Thoracic aorta (tissue), 2 donors: ENCODE measurements around the gene TEKTIP1. TPM values are rescaled to one million over a fixed set of nuclear protein-coding genes. Genes with fewer than 3 reads are reported as not detected.

Experiments used
- ATAC-seq: fragments of 150-250 bp; one replicate; pipeline ENCODE4 v1.8.0; 2017; ENCODE audit warnings: low read depth; ENCODE audit not compliant: insufficient number of reproducible peaks, low FRiP score
- DNase-seq: peaks from one replicate; pipeline ENCODE4 v3.0.0-alpha.2; 2020; ENCODE audit warnings: low spot score
- H3K27ac ChIP-seq, 2 donors: fragments of 200-600 bp; sonication (generic); 1 replicate in 1 of 2; 2 replicates in 1 of 2; pipeline ENCODE4 v1.5.1; 2016; ENCODE audit warnings: mild to moderate bottlenecking in 2 of 2, moderate library complexity in 2 of 2
- H3K27me3 ChIP-seq: fragments of 200-600 bp; sonication (generic); replicated peaks from 2 replicates; pipeline ENCODE4 v1.6.0; 2016; ENCODE audit warnings: mild to moderate bottlenecking; ENCODE audit not compliant: insufficient read depth
- H3K36me3 ChIP-seq: fragments of 200-600 bp; sonication (generic); one replicate; pipeline ENCODE4 v1.5.1; 2016
- H3K4me1 ChIP-seq, 2 donors: fragments of 200-600 bp; sonication (generic); 1 replicate in 1 of 2; 2 replicates in 1 of 2; pipeline versions ENCODE4 v1.5.1 to v1.6.0; 2016; ENCODE audit warnings: low read depth in 2 of 2, mild to moderate bottlenecking in 1 of 2; ENCODE audit not compliant: control insufficient read depth in 1 of 2
- H3K4me3 ChIP-seq: fragments of 200-600 bp; sonication (generic); 2 replicates; pipeline ENCODE4 v1.5.1; 2016; ENCODE audit warnings: mild to moderate bottlenecking
- H3K9me3 ChIP-seq: fragments of 200-600 bp; sonication (generic); 2 replicates; pipeline ENCODE4 v1.5.1; 2016
- total RNA-seq, 2 donors: library from RNA; depleted of rRNA; stranded (reverse); fragments of >200 nt; gene quantifications; one replicate each; pipeline versions ENCODE4 v1.1.0 to v1.2.3, GENCODE V29; 2016
- TF ChIP-seq, protein P1 (sequence below): fragments of 200-600 bp; sonication (generic); IDR thresholded peaks from one replicate; pipeline ENCODE4 v1.5.1; 2019; ENCODE audit warnings: antibody characterized with exemption

TEKTIP1 gene
- total RNA-seq, 2 donors from 2014 or later, result not detected

DNA sequence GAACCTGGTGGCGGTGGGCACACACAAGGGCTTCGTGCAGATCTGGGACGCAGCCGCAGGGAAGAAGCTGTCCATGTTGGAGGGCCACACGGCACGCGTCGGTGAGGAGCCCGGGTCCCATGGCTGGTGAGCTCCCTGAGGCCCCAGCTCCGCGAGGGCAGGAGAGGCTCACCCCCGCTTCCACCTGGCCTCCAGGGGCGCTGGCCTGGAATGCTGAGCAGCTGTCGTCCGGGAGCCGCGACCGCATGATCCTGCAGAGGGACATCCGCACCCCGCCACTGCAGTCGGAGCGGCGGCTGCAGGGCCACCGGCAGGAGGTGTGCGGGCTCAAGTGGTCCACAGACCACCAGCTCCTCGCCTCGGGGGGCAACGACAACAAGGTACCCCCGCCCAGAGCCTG lies 7.3 kb upstream of the TEKTIP1 start:
- no peak overlapping the region for H3K27ac ChIP-seq
- no peaks in the 10 kb centered on the region for H3K4me1 ChIP-seq
- H3K27me3 ChIP-seq, result no peaks in the 10 kb centered on the region
- no peak overlapping the region for H3K4me3 ChIP-seq
- no peak for ATAC-seq
- H3K36me3 ChIP-seq, result peaks cover 63% of the 10 kb centered on the region
- TF ChIP-seq, protein P1, sequence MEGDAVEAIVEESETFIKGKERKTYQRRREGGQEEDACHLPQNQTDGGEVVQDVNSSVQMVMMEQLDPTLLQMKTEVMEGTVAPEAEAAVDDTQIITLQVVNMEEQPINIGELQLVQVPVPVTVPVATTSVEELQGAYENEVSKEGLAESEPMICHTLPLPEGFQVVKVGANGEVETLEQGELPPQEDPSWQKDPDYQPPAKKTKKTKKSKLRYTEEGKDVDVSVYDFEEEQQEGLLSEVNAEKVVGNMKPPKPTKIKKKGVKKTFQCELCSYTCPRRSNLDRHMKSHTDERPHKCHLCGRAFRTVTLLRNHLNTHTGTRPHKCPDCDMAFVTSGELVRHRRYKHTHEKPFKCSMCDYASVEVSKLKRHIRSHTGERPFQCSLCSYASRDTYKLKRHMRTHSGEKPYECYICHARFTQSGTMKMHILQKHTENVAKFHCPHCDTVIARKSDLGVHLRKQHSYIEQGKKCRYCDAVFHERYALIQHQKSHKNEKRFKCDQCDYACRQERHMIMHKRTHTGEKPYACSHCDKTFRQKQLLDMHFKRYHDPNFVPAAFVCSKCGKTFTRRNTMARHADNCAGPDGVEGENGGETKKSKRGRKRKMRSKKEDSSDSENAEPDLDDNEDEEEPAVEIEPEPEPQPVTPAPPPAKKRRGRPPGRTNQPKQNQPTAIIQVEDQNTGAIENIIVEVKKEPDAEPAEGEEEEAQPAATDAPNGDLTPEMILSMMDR, result no peak
- DNase-seq, result no peak
- no peaks in the 10 kb centered on the region for H3K9me3 ChIP-seq

DNA sequence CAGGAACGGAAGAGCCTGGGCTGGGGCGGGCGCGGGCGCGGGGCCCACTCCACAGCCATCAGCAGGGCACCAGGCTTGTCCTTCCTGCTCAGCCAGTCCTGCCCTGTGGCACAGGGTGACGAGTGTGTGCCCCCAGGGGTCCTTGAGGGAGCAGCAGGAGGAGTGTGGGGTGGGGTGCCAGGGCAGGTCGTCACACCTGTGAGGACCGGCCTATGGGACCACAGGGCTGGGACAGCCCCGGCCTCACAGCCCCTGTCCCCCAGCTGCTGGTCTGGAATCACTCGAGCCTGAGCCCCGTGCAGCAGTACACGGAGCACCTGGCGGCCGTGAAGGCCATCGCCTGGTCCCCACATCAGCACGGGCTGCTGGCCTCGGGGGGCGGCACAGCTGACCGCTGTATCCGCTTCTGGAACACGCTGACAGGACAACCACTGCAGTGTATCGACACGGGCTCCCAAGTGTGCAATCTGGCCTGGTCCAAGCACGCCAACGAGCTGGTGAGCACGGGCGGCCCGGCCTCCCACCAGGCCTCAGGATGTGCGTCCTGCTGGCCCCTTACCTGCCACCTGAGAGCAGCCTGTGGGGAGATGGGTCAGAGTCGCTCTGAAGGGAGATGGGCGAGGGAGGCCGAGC lies 6.7 kb upstream of the TEKTIP1 start:
- Histone ChIP-seq H3K27me3 (no peaks in the 10 kb centered on the region), H3K4me1 (no peaks in the 10 kb centered on the region), H3K9me3 (no peaks in the 10 kb centered on the region), H3K36me3 (peaks cover 58% of the 10 kb centered on the region), H3K4me3 (no peak overlapping the region), H3K27ac (no peak overlapping the region)
- ATAC-seq (no peak), DNase-seq (no peak)
- TF ChIP-seq, protein P1, result no peak

DNA sequence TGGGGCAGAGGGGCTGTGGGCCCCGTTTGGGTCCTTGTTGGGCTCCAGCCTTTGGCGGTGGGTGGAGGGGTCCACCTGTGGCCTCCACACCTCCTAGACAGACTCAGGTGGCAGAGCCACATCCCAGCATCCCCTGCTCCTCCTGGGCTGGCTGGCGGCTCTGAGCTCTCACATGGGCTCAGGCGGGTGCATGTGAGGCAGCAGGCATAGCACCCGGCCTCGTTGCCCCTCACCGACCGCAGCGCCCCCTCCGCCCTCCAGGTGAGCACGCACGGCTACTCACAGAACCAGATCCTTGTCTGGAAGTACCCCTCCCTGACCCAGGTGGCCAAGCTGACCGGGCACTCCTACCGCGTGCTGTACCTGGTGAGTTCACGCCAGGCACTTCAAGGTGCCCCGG lies 5.9 kb upstream of the TEKTIP1 start:
- Histone ChIP-seq H3K4me1 (no peaks in the 10 kb centered on the region), H3K27ac (no peak overlapping the region), H3K9me3 (no peaks in the 10 kb centered on the region), H3K4me3 (no peak overlapping the region), H3K27me3 (no peaks in the 10 kb centered on the region), H3K36me3 (peaks cover 50% of the 10 kb centered on the region)
- DNase-seq (no peak), ATAC-seq (no peak)
- TF ChIP-seq, protein P1, result no peak

DNA sequence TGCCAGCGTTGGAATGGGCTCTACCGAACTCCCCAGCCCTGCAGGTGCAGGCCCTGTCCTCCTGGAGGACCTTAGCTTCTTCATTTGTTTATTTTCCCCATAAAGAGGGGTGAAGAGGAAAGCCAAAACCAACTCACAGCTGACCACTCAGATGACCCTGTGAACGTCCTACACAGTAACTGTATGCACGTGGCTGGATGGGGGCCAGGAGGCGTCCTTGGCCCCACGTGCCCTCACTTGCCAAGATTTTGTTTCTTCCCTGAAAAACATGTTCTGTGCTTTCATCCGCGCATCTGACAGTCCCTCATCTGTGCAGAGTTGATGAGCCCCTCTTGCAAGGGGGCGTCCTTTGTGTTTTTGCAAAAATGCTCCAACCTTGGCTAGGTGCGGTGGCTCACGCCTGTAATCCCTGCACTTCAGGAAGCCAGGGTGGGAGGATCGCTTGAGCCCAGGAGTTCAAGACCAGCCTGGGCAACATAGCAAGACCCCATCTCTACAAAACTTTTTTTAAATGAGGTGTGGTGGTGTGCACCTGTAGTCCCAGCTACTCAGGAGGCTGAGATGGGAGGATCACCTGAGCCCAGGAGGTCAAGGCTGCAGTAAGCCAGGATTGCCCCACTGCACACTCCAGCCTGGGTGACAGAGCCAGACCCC lies 5.3 kb upstream of the TEKTIP1 start:
- TF ChIP-seq, protein P1, result no peak
- ATAC-seq (no peak), DNase-seq (no peak)
- Histone ChIP-seq H3K36me3 (peaks cover 46% of the 10 kb centered on the region), H3K27me3 (no peaks in the 10 kb centered on the region), H3K4me1 (no peaks in the 10 kb centered on the region), H3K4me3 (no peak overlapping the region), H3K9me3 (no peaks in the 10 kb centered on the region), H3K27ac (no peak overlapping the region)

DNA sequence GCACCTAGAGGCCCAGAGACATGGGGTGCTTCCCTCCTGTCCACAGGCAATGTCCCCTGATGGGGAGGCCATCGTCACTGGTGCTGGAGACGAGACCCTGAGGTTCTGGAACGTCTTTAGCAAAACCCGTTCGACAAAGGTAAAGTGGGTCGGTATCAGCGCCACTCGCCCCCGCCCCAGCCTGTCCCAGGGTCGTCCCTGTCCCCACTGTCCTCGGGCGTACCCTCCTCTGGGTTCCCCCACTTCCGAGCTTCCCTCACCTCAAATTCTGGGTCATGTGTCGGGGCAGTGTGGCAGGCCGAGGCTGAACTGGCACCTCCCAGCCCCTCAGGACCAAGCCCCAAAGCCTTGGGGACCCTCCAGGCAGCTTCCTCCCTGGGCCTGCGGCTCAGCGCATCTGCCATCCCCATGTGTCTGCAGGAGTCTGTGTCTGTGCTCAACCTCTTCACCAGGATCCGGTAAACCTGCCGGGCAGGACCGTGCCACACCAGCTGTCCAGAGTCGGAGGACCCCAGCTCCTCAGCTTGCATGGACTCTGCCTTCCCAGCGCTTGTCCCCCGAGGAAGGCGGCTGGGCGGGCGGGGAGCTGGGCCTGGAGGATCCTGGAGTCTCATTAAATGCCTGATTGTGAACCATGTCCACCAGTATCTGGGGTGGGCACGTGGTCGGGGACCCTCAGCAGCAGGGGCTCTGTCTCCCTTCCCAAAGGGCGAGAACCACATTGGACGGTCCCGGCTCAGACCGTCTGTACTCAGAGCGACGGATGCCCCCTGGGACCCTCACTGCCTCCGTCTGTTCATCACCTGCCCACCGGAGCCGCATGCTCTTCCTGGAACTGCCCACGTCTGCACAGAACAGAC lies 4.4 kb upstream of the TEKTIP1 start:
- Histone ChIP-seq H3K9me3 (no peaks in the 10 kb centered on the region), H3K36me3 (peaks cover 46% of the 10 kb centered on the region), H3K27me3 (no peaks in the 10 kb centered on the region), H3K4me1 (no peaks in the 10 kb centered on the region), H3K27ac (no peak overlapping the region), H3K4me3 (no peak overlapping the region)
- DNase-seq, result no peak
- ATAC-seq, result no peak
- TF ChIP-seq, protein P1, result no peak
